Measurements from ENCODE around the gene GUCY1A1. TPM values are rescaled to one million over a fixed set of nuclear protein-coding genes. Genes with fewer than 3 reads are reported as not detected.

GUCY1A1 gene
- total RNA-seq, 1 donor from 2014 or later, result 63.1 TPM

DNA sequence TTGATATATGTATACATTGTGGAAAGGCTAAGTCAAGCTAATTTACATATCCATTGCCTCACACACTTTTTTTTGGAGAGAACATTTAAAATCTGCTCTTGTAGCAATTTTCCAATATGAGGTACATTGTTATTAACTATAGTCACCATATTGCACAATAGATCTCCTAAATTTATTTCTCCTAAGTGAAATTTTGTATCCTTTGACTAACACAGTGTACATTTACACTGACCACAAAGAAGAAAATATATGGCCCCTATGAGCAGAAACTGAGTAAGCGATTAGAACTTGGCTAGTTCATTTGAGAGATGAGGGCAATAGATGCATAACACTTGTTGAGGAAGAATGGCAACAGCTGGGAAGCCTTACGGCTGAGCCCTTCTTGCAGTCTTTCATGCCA is 71.9 kb downstream of the GUCY1A1 start:
- TF ChIP-seq, protein P1, sequence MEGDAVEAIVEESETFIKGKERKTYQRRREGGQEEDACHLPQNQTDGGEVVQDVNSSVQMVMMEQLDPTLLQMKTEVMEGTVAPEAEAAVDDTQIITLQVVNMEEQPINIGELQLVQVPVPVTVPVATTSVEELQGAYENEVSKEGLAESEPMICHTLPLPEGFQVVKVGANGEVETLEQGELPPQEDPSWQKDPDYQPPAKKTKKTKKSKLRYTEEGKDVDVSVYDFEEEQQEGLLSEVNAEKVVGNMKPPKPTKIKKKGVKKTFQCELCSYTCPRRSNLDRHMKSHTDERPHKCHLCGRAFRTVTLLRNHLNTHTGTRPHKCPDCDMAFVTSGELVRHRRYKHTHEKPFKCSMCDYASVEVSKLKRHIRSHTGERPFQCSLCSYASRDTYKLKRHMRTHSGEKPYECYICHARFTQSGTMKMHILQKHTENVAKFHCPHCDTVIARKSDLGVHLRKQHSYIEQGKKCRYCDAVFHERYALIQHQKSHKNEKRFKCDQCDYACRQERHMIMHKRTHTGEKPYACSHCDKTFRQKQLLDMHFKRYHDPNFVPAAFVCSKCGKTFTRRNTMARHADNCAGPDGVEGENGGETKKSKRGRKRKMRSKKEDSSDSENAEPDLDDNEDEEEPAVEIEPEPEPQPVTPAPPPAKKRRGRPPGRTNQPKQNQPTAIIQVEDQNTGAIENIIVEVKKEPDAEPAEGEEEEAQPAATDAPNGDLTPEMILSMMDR (IDR thresholded peaks at IDR 0.05), result no peak
- ATAC-seq (no peak), DNase-seq (no peak)
- Histone ChIP-seq H3K4me1 (no peaks in the 10 kb centered on the region), H3K4me3 (no peak overlapping the region), H3K27me3 (ENCODE audit: low read depth) (no peaks in the 10 kb centered on the region), H3K9me3 (no peaks in the 10 kb centered on the region), H3K27ac (no peak overlapping the region), H3K36me3 (no peaks in the 10 kb centered on the region)
- intact Hi-C loops (cut with DNase I), result no loop called here

DNA sequence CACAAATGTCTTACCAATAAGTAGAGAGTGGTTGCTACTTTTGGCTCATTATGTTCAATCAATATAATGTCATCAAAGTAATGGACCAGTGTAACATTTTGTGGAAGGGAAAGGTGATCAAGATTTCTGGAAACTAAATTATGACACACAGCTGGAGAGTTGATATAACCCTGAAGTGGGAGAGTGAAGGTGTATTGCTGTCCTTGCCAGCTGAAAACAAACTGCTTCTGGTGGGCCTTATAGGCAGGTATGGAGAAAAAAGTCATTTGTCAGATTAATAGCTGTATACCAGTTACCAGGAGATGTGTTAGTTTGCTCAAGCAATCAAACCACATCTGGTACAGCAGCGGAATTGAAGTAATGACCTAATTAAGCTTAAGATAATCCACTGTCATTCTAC is 74.9 kb downstream of the GUCY1A1 start:
- TF ChIP-seq, protein P1 (IDR thresholded peaks at IDR 0.05), result no peak
- intact Hi-C loops (cut with DNase I), result no loop called here
- no peaks in the 10 kb centered on the region for H3K36me3 ChIP-seq
- H3K4me3 ChIP-seq, result no peak overlapping the region
- H3K9me3 ChIP-seq, result no peaks in the 10 kb centered on the region
- H3K4me1 ChIP-seq, result no peaks in the 10 kb centered on the region
- no peaks in the 10 kb centered on the region for H3K27me3 ChIP-seq (ENCODE audit: low read depth)
- no peak for DNase-seq
- no peak overlapping the region for H3K27ac ChIP-seq
- ATAC-seq, result no peak

DNA sequence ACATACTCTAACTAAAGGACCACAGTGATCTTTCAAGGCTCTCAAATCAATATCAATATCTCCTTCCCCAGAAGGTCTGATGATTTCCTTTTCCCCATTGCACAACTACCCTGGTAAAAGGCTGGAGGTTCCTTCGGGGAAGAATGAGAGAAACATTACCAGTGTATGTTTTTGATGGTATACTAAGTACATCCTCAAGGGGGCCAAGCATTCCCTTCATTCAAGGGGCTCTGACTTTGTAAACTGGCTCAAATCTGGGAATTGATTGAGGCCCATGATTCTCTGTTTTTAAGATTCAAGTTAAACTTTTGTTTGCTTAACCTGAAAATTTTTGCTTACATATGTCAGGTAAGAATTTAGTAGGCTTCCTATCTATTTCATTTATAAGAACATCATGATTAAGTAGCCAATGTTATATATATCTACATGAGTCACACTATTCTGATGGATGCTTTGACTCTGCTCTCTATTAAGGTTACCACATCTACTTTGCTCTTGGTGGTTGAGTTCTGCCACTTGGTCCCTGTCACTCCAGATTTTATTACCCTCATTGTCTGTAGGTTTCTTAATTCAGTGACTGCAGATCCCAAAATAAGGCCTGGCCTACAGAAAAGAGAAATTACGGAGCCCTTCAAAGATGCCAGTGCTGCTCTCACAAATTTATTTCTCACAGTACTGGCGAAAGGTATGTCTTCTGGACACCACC is 75.8 kb downstream of the GUCY1A1 start:
- Histone ChIP-seq H3K27ac (no peak overlapping the region), H3K9me3 (no peaks in the 10 kb centered on the region), H3K4me1 (no peaks in the 10 kb centered on the region), H3K27me3 (ENCODE audit: low read depth) (no peaks in the 10 kb centered on the region), H3K36me3 (no peaks in the 10 kb centered on the region), H3K4me3 (no peak overlapping the region)
- no peak for ATAC-seq
- DNase-seq, result no peak
- intact Hi-C loops (cut with DNase I), result no loop called here
- TF ChIP-seq, protein P1 (IDR thresholded peaks at IDR 0.05), result no peak

DNA sequence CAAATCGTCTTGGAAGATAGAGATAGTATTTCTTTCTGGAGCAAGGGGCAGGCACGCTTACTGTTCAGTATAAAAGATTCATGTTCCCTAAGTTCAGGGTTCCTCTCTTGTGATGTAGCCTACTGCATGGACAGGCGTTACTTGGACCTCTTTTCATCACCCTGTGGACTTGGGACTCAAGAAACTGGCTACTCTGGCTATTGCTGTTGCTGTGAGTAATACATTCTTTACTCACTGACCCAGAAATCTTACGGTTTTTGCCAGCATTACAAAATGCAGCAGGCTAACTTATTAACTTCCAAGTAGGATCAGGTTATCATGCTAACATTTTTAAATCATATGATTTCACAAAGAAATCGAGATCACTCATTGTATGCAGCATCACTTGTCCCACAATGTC is 79.3 kb downstream of the GUCY1A1 start:
- intact Hi-C loops (cut with DNase I), result no loop called here
- H3K4me3 ChIP-seq, result no peak overlapping the region
- no peaks in the 10 kb centered on the region for H3K27me3 ChIP-seq (ENCODE audit: low read depth)
- no peak for ATAC-seq
- TF ChIP-seq, protein P1 (IDR thresholded peaks at IDR 0.05), result no peak
- DNase-seq, result no peak
- no peaks in the 10 kb centered on the region for H3K4me1 ChIP-seq
- no peak overlapping the region for H3K27ac ChIP-seq
- no peaks in the 10 kb centered on the region for H3K9me3 ChIP-seq
- no peaks in the 10 kb centered on the region for H3K36me3 ChIP-seq

DNA sequence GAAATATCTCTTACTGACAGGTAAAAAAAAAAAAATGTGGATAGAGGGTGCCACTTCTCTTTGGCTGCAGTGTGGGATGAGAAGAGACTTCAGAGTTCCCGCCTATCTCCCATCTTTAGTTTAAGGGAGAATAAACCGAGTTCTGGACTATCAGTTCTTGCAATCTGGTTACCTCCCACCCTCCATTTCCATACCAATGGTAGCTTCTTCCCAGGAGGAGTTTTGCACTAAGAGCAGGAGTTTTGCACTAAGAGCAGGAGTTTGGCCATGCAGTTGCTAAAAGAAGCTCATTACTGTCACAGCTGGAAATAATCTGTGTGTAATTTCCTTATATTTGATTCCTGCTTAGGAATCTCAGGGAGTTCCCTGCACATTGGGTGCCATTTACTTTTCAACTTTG is 81.4 kb downstream of the GUCY1A1 start:
- Histone ChIP-seq H3K27me3 (ENCODE audit: low read depth) (no peaks in the 10 kb centered on the region), H3K4me3 (no peak overlapping the region), H3K9me3 (no peaks in the 10 kb centered on the region), H3K27ac (no peak overlapping the region), H3K4me1 (no peaks in the 10 kb centered on the region), H3K36me3 (no peaks in the 10 kb centered on the region)
- intact Hi-C loops (cut with DNase I), result no loop called here
- ATAC-seq (no peak), DNase-seq (no peak)
- TF ChIP-seq, protein P1 (IDR thresholded peaks at IDR 0.05), result no peak
